OCI-LY3 (cell line): ENCODE data around the gene LGALSL.

Experiments used
- H2AFZ ChIP-seq: fragments of 200-600, 300-600 bp; shearing (Covaris generic); 2 replicates; pipeline ENCODE4 v1.6.0; 2014; ENCODE audit warnings: antibody characterized with exemption, low read depth, low read length
- H3K27ac ChIP-seq: fragments of 200-600, 300-600 bp; sonication (generic); 2 replicates; pipeline ENCODE4 v1.5.1; 2014; ENCODE audit warnings: mild to moderate bottlenecking, low read length, moderate library complexity, mixed read lengths
- H3K27me3 ChIP-seq: fragments of 200-600, 300-600 bp; sonication (generic); 2 replicates; pipeline ENCODE4 v1.6.1; 2014; ENCODE audit warnings: low read depth, low read length, mixed read lengths
- H3K36me3 ChIP-seq: fragments of 200-600, 300-600 bp; sonication (generic); replicated peaks from 2 replicates; pipeline ENCODE3; 2014; ENCODE audit warnings: low read depth, low read length, mixed read lengths
- H3K4me1 ChIP-seq: fragments of 300-600, 200-600 bp; sonication (generic); 2 replicates; pipeline ENCODE4 v1.6.1; 2014; ENCODE audit warnings: low read length, mixed read lengths
- H3K4me2 ChIP-seq: fragments of 200-600, 300-600 bp; sonication (generic); 2 replicates; pipeline ENCODE4 v1.6.1; 2014; ENCODE audit warnings: low read length, mixed read lengths
- H3K4me3 ChIP-seq: fragments of 300-600, 200-600 bp; sonication (generic); 2 replicates; pipeline ENCODE4 v1.5.1; 2014; ENCODE audit warnings: antibody characterized with exemption, mild to moderate bottlenecking, low read length, moderate library complexity
- H3K79me2 ChIP-seq: fragments of 300-600, 200-600 bp; shearing (Covaris generic); 2 replicates; pipeline ENCODE4 v1.6.1; 2014; ENCODE audit warnings: mild to moderate bottlenecking, low read length, mixed read lengths
- H3K9ac ChIP-seq: fragments of 300-600, 200-600 bp; shearing (Covaris generic); 2 replicates; pipeline ENCODE4 v1.6.0; 2014; ENCODE audit warnings: mild to moderate bottlenecking, low read length, moderate library complexity
- H3K9me3 ChIP-seq: fragments of 200-600, 300-600 bp; shearing (Covaris generic); 2 replicates; pipeline ENCODE4 v1.6.1; 2014; ENCODE audit warnings: low read length, mixed read lengths; ENCODE audit not compliant: insufficient read depth
- H4K20me1 ChIP-seq: fragments of 200-600, 300-600 bp; sonication (generic); 2 replicates; pipeline ENCODE4 v1.6.1; 2016; ENCODE audit warnings: low read length, mixed read lengths; ENCODE audit not compliant: insufficient read depth
- CTCF ChIP-seq: fragments of 200-600, 300-600 bp; sonication (generic); IDR thresholded peaks from 2 replicates; pipeline ENCODE4 v1.5.1; 2014; ENCODE audit warnings: antibody characterized with exemption, low read length, low read depth
- EZH2phosphoT487 ChIP-seq: fragments of 200-600 bp; shearing (Covaris generic); IDR thresholded peaks from 2 replicates; pipeline ENCODE4 v1.6.1; 2018; ENCODE audit warnings: antibody characterized with exemption, mixed run types, low read depth

The LGALSL gene

GRCh38 chr2:64470766-64471295 is 16.9 kb downstream of the LGALSL start:
- no peaks in the 10 kb centered on the region for H3K9me3 ChIP-seq
- TF ChIP-seq CTCF (no peak), EZH2phosphoT487 (no peak)
- H3K27me3 ChIP-seq = no peaks in the 10 kb centered on the region; the same call in 1 of the 2 replicates
- H3K4me3 ChIP-seq = no peak overlapping the region
- no peak overlapping the region for H3K4me2 ChIP-seq
- no peak overlapping the region for H2AFZ ChIP-seq
- H4K20me1 ChIP-seq = no peaks in the 10 kb centered on the region
- H3K9ac ChIP-seq = no peak overlapping the region
- H3K79me2 ChIP-seq = no peaks in the 10 kb centered on the region
- H3K27ac ChIP-seq = no peak overlapping the region
- no peaks in the 10 kb centered on the region for H3K36me3 ChIP-seq
- peaks cover 8% of the 10 kb centered on the region for H3K4me1 ChIP-seq

- no peak for TF ChIP-seq EZH2phosphoT487
- no peaks in the 10 kb centered on the region for H3K9me3 ChIP-seq
- H3K4me3 ChIP-seq = no peak overlapping the region
- no peak overlapping the region for H3K9ac ChIP-seq
- H2AFZ ChIP-seq = 0 out of 2 replicates have a peak overlapping the region, but pooled peaks have one; percentile 28
- H3K4me2 ChIP-seq = no peak overlapping the region
- H3K27me3 ChIP-seq = no peaks in the 10 kb centered on the region; the same call in 1 of the 2 replicates
- no peaks in the 10 kb centered on the region for H3K36me3 ChIP-seq
- H3K4me1 ChIP-seq = peaks cover 8% of the 10 kb centered on the region
- H3K79me2 ChIP-seq = no peaks in the 10 kb centered on the region
- H3K27ac ChIP-seq = no peak overlapping the region
- H4K20me1 ChIP-seq = no peaks in the 10 kb centered on the region
Observed at GRCh38 chr2:64471600-64471999, 17.6 kb downstream of the LGALSL start.

GRCh38 chr2:64472881-64473280 is 18.9 kb downstream of the LGALSL start:
- no peaks in the 10 kb centered on the region; the same call in 1 of the 2 replicates for H3K27me3 ChIP-seq
- no peak overlapping the region for H3K4me3 ChIP-seq
- no peaks in the 10 kb centered on the region for H4K20me1 ChIP-seq
- no peak overlapping the region for H3K9ac ChIP-seq
- no peak overlapping the region for H3K27ac ChIP-seq
- H3K4me2 ChIP-seq = no peak overlapping the region
- H3K9me3 ChIP-seq = no peaks in the 10 kb centered on the region
- no peaks in the 10 kb centered on the region for H3K36me3 ChIP-seq
- H3K79me2 ChIP-seq = no peaks in the 10 kb centered on the region
- peaks cover 8% of the 10 kb centered on the region for H3K4me1 ChIP-seq
- H2AFZ ChIP-seq = no peak overlapping the region
- TF ChIP-seq EZH2phosphoT487 (no peak), CTCF (no peak)

GRCh38 chr2:64474121-64474571 is 20.2 kb downstream of the LGALSL start:
- H4K20me1 ChIP-seq = no peaks in the 10 kb centered on the region
- no peak overlapping the region for H3K4me3 ChIP-seq
- no peaks in the 10 kb centered on the region for H3K36me3 ChIP-seq
- TF ChIP-seq CTCF (no peak), EZH2phosphoT487 (no peak)
- H3K9ac ChIP-seq = no peak overlapping the region
- no peaks in the 10 kb centered on the region for H3K27me3 ChIP-seq
- H3K4me2 ChIP-seq = no peak overlapping the region
- peaks cover 8% of the 10 kb centered on the region for H3K4me1 ChIP-seq
- H2AFZ ChIP-seq = peak overlapping the region; percentile 54; the same call in 1 of the 2 replicates
- no peaks in the 10 kb centered on the region for H3K79me2 ChIP-seq
- no peak overlapping the region for H3K27ac ChIP-seq
- no peaks in the 10 kb centered on the region for H3K9me3 ChIP-seq
